SKM-1 treated with dmso at 0.1 percent for 144 hours (cell line): ENCODE results near the gene KDR.

Experiments
- DNase-seq: peaks from one replicate; lab custom pipeline; 2025; ENCODE audit not compliant: unreplicated experiment; lab: John Stamatoyannopoulos, UW

The KDR gene

GRCh38 chr4:55031158-55031557, 94.2 kb downstream of the KDR start:
- no peak for DNase-seq

- no peak for DNase-seq
Observed at GRCh38 chr4:55030589-55030988, 94.8 kb downstream of the KDR start.

GRCh38 chr4:55029821-55030503, 95.4 kb downstream of the KDR start:
- no peak for DNase-seq

- DNase-seq = no peak
Observed at GRCh38 chr4:55029321-55029720, 96.1 kb downstream of the KDR start.
